CD8-positive, alpha-beta memory T cell (primary cell): ENCODE measurements around the gene RPS21. TPM values are rescaled to one million over a fixed set of nuclear protein-coding genes. Genes with fewer than 3 reads are reported as not detected.

ENCODE experiments used
- CTCF ChIA-PET: fragments of 350-600 bp; sonication (Branson Sonifier 250); formaldehyde crosslinking; loops from one replicate; lab custom pipeline; 2021; ENCODE audit warnings: antibody characterized with exemption; lab: Charles Lee
- POLR2A ChIA-PET: fragments of 350-600 bp; sonication (Branson Sonifier 250); formaldehyde crosslinking; loops from one replicate; lab custom pipeline; 2021; ENCODE audit warnings: antibody characterized with exemption; lab: Charles Lee
- DNase-seq, 5 donors: peaks; one replicate each; pipeline versions ENCODE4 v3.0.0 to v3.0.0-alpha.2; 2020 to 2022; ENCODE audit warnings: mixed read lengths in 1 of 5
- H3K27ac ChIP-seq: one replicate; pipeline ENCODE4 v1.7.0; 2013; ENCODE audit warnings: low read depth, mild to moderate bottlenecking, low read length, moderate library complexity
- H3K27me3 ChIP-seq: 2 replicates; pipeline ENCODE4 v1.7.0; 2013; ENCODE audit warnings: low read length, mild to moderate bottlenecking; ENCODE audit not compliant: insufficient read depth, poor library complexity, severe bottlenecking
- H3K36me3 ChIP-seq: 2 replicates; pipeline ENCODE4 v1.7.0; 2013; ENCODE audit warnings: mild to moderate bottlenecking, low read length, moderate library complexity; ENCODE audit not compliant: insufficient read depth
- H3K4me1 ChIP-seq: 2 replicates; pipeline ENCODE4 v1.7.0; 2013; ENCODE audit warnings: mild to moderate bottlenecking, low read length, moderate library complexity; ENCODE audit not compliant: insufficient read depth
- H3K4me3 ChIP-seq: 2 replicates; pipeline ENCODE4 v1.7.0; 2013; ENCODE audit warnings: mild to moderate bottlenecking, low read length
- H3K9me3 ChIP-seq: 2 replicates; pipeline ENCODE4 v1.7.0; 2013; ENCODE audit warnings: mild to moderate bottlenecking, low read length
- H3K27ac Mint-ChIP-seq, 8 donors: one replicate each; pipeline ENCODE4 v1.8.0; 2020 to 2021; ENCODE audit warnings: mixed read lengths in 8 of 8, mild to moderate bottlenecking in 6 of 8, inconsistent platforms in 3 of 8, moderate library complexity in 3 of 8
- H3K27me3 Mint-ChIP-seq, 2 donors: one replicate each; pipeline ENCODE4 v1.8.0; 2020 to 2021; ENCODE audit warnings: mixed read lengths in 2 of 2, mild to moderate bottlenecking in 1 of 2, moderate library complexity in 1 of 2
- H3K36me3 Mint-ChIP-seq, 3 donors: one replicate each; pipeline ENCODE4 v1.8.0; 2020 to 2021; ENCODE audit warnings: mixed read lengths in 3 of 3, inconsistent platforms in 1 of 3, mild to moderate bottlenecking in 1 of 3
- H3K4me1 Mint-ChIP-seq, 3 donors: one replicate each; pipeline ENCODE4 v1.8.0; 2020 to 2021; ENCODE audit warnings: mixed read lengths in 3 of 3, inconsistent platforms in 1 of 3, mild to moderate bottlenecking in 1 of 3
- H3K4me3 Mint-ChIP-seq, 7 donors: one replicate each; pipeline ENCODE4 v1.8.0; 2020 to 2021; ENCODE audit warnings: mixed read lengths in 7 of 7, mild to moderate bottlenecking in 6 of 7, moderate library complexity in 4 of 7, inconsistent platforms in 2 of 7
- H3K9me3 Mint-ChIP-seq, 5 donors: one replicate each; pipeline ENCODE4 v1.8.0; 2020 to 2022; ENCODE audit warnings: mixed read lengths in 5 of 5, mild to moderate bottlenecking in 3 of 5, moderate library complexity in 2 of 5, inconsistent platforms in 1 of 5
- polyA plus RNA-seq: library from polyadenylated mRNA; unstranded; fragments of 300-500 nt; fragmentation: Illumina TruSeq; gene quantifications from one replicate; pipeline ENCODE4 v1.2.3, GENCODE V29; 2021
- total RNA-seq, 2 experiments: library from RNA; stranded (reverse); gene quantifications; one replicate each; pipeline ENCODE4 v1.2.3, GENCODE V29; 2021

The RPS21 gene
- total and polyA plus RNA-seq, 3 experiments from 2014 or later: 2,034 to 2,161 (median 2,072) TPM

DNA sequence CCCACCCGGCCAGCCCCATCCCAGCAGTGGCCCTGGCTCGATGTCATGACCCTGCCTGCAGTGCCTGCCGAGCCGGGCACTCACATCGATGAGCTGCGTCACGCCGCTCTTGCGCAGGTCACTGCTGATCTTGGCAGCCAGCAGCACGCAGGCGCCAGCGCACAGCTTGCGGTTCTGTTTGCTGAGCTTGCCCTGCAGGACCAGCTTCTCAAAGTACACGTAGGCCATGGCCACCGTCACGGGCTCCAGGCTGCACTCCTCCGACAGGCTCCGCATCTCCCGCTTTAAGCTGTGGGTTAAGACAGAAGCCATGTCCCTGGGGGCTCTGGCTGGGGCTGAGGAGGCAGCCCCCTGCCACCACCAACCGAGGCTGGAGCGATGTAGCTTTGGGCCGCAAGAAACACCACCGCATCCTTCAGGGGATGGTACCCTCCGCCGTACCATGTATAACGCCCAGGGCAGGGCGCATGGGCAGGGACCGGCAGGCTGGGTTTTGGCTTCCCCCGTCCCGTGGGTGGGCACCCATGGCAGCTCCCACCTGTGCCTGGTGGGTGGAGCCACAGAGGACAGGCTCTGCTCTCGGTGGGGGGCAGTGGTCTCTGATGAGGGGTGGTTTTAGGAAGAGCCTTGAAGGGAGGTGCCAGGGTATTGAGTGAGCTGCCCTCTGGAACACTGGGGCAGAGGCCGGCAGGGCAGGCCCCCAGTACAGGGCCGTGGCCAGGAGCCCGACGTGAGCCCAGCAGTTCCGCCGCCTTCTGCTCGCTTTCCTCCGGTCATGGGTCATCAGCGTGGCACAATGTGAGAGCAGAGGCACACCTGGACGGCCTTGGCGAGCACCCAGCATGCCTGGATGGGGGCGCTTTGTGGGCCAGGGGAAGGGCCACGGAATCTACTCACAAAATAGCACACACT, 4.5 kb downstream of the RPS21 start:
- peaks cover 0 to 67% (median 4%) of the 10 kb centered on the region in 3 donors for H3K36me3 Mint-ChIP-seq
- ChIA-PET CTCF (no interaction called here), POLR2A (interaction anchor here (0.8 kb wide), 1 partner anchor 15 kb away, joined by 3 read pairs; no protein-coding TSS in a partner anchor)
- Histone ChIP-seq H3K27ac (no peak overlapping the region), H3K4me1 (peaks cover 15% of the 10 kb centered on the region), H3K27me3 (no peaks in the 10 kb centered on the region), H3K4me3 (no peak overlapping the region), H3K9me3 (no peaks in the 10 kb centered on the region), H3K36me3 (peaks cover 9% of the 10 kb centered on the region)
- no peaks in the 10 kb centered on the region for H3K27me3 Mint-ChIP-seq
- peaks cover 20 to 33% (median 23%) of the 10 kb centered on the region in 3 donors for H3K4me1 Mint-ChIP-seq
- no peaks in the 10 kb centered on the region for H3K9me3 Mint-ChIP-seq
- DNase-seq: no peak
- H3K4me3 Mint-ChIP-seq: peak overlapping the region in 1 of 7 donors; percentile 72
- H3K27ac Mint-ChIP-seq: peak overlapping the region in 1 of 8 donors; percentile 70

DNA sequence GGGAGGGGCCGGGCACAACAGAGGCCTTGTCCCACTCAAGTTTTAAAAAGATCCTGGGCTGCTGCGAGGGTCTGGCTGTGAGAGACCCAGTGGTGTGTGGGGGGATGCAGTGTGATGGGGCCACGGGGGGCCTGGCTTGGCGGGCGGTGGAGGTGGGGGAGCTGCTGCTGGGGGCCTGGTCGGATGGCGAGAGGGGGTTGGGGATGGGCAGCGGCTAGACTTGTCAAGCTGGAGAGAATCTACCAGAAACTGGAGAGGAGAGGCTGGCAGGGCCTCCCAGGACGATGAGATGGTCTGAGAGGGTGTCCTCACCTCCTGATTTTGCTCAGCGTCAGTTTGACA, 5.1 kb downstream of the RPS21 start:
- H3K4me3 Mint-ChIP-seq: peak overlapping the region in 1 of 7 donors; percentile 54
- Histone ChIP-seq H3K27me3 (no peaks in the 10 kb centered on the region), H3K27ac (no peak overlapping the region), H3K9me3 (no peaks in the 10 kb centered on the region), H3K4me1 (peaks cover 15% of the 10 kb centered on the region), H3K36me3 (peaks cover 9% of the 10 kb centered on the region), H3K4me3 (no peak overlapping the region)
- H3K4me1 Mint-ChIP-seq: peaks cover 20 to 29% (median 21%) of the 10 kb centered on the region in 3 donors
- ChIA-PET CTCF (no interaction called here), POLR2A (no interaction called here)
- H3K36me3 Mint-ChIP-seq: peaks cover 0 to 64% (median 4%) of the 10 kb centered on the region in 3 donors
- no peaks in the 10 kb centered on the region for H3K9me3 Mint-ChIP-seq
- H3K27me3 Mint-ChIP-seq: no peaks in the 10 kb centered on the region
- DNase-seq: no peak
- H3K27ac Mint-ChIP-seq: no peak overlapping the region

DNA sequence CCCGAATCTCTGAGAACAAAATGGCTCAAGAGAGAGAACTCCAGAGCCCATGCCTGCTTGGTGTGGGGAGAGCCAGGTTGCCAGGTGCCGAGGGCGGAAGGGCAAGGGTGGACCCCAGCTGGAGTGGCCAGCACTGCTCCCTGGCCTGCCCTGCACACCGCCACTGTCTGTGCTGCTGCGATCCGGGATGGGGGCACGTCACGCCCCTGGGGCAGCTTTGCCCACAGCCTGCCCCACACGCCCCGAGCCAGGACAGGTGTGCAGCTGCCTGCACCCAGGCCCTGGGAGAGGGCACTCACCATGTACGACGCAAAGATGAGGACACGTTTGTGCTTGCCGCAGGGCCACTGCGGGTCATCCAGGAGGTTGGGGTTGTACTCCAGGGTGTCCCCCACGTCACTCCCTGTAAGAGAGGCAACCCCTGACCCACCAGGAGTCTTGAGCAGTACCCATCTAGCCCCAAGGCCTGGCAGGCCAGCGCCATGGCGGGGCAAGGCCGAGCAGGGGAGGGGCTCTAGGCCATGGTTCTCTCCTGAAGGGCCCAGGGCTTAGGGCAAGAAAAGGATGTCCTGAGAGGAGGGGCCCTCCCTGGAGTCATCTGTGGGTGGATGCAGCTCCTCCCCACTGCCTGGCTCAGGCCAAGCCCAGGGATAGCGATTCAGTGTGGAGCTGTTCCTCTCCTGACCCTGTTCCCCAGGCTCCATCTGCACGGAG, 5.9 kb downstream of the RPS21 start:
- peaks cover 9% of the 10 kb centered on the region for H3K36me3 ChIP-seq
- peaks cover 15 to 23% (median 16%) of the 10 kb centered on the region in 3 donors for H3K4me1 Mint-ChIP-seq
- H3K27me3 ChIP-seq: no peaks in the 10 kb centered on the region
- CTCF ChIA-PET: interaction anchor here (1.4 kb wide), 1 partner anchor 10 kb away, joined by 5 read pairs; no protein-coding TSS in a partner anchor
- DNase-seq: no peak
- no peaks in the 10 kb centered on the region for H3K27me3 Mint-ChIP-seq
- peaks cover 11% of the 10 kb centered on the region for H3K4me1 ChIP-seq
- H3K36me3 Mint-ChIP-seq: peaks cover 0 to 60% (median 5%) of the 10 kb centered on the region in 3 donors
- H3K9me3 Mint-ChIP-seq: no peaks in the 10 kb centered on the region
- no peak overlapping the region for H3K27ac ChIP-seq
- H3K4me3 Mint-ChIP-seq: no peak overlapping the region
- POLR2A ChIA-PET: no interaction called here
- H3K4me3 ChIP-seq: no peak overlapping the region
- H3K27ac Mint-ChIP-seq: peak overlapping the region in 1 of 8 donors; percentile 42
- no peaks in the 10 kb centered on the region for H3K9me3 ChIP-seq

- DNase-seq: no peak
- Mint-ChIP-seq H3K27ac (peak overlapping the region in 1 of 8 donors; percentile 42), H3K36me3 (peaks cover 0 to 55% (median 8%) of the 10 kb centered on the region in 3 donors), H3K4me3 (no peak overlapping the region), H3K4me1 (peaks cover 10 to 18% (median 11%) of the 10 kb centered on the region in 3 donors), H3K27me3 (no peaks in the 10 kb centered on the region), H3K9me3 (no peaks in the 10 kb centered on the region)
- peaks cover 5% of the 10 kb centered on the region for H3K4me1 ChIP-seq
- peaks cover 8% of the 10 kb centered on the region for H3K36me3 ChIP-seq
- H3K4me3 ChIP-seq: no peak overlapping the region
- H3K27me3 ChIP-seq: no peaks in the 10 kb centered on the region
- POLR2A ChIA-PET: no interaction called here
- CTCF ChIA-PET: interaction anchor here (1.4 kb wide), 1 partner anchor 10 kb away, joined by 5 read pairs; no protein-coding TSS in a partner anchor
- H3K9me3 ChIP-seq: no peaks in the 10 kb centered on the region
- H3K27ac ChIP-seq: no peak overlapping the region
Observed at GRCh38 chr20:62393335-62393665, 6.4 kb downstream of the RPS21 start.

DNA sequence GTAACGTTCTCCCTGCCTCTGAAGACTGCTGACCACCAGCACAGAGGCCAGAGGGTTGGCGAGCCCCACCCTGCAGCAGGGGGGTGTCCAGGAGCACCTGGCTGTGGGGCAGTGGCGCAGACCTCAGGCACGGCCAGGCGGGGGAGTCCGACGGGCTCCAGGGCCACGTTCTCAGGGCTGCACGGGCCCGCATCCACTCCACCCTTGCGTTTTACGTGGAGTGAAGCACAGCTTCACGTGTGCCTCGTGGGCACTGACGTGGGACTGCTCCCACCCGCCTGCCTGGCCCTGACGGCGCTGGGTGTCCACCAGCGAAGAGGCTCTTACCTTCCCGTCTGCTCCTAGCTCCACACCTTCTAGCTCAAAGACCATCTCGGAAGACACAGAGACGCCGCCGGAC, 6.9 kb downstream of the RPS21 start:
- POLR2A ChIA-PET: no interaction called here
- Histone ChIP-seq H3K27ac (no peak overlapping the region), H3K9me3 (no peaks in the 10 kb centered on the region), H3K4me3 (no peak overlapping the region), H3K4me1 (peaks cover under 1% of the 10 kb centered on the region), H3K36me3 (peaks cover 3% of the 10 kb centered on the region), H3K27me3 (no peaks in the 10 kb centered on the region)
- Mint-ChIP-seq H3K4me1 (peaks cover 4 to 12% (median 5%) of the 10 kb centered on the region in 3 donors), H3K36me3 (peaks cover 0 to 50% (median 8%) of the 10 kb centered on the region in 3 donors), H3K27me3 (no peaks in the 10 kb centered on the region), H3K9me3 (no peaks in the 10 kb centered on the region), H3K27ac (no peak overlapping the region), H3K4me3 (no peak overlapping the region)
- CTCF ChIA-PET: interaction anchor here (1.4 kb wide), 1 partner anchor 11 kb away, joined by 5 read pairs; no protein-coding TSS in a partner anchor
- DNase-seq: no peak

DNA sequence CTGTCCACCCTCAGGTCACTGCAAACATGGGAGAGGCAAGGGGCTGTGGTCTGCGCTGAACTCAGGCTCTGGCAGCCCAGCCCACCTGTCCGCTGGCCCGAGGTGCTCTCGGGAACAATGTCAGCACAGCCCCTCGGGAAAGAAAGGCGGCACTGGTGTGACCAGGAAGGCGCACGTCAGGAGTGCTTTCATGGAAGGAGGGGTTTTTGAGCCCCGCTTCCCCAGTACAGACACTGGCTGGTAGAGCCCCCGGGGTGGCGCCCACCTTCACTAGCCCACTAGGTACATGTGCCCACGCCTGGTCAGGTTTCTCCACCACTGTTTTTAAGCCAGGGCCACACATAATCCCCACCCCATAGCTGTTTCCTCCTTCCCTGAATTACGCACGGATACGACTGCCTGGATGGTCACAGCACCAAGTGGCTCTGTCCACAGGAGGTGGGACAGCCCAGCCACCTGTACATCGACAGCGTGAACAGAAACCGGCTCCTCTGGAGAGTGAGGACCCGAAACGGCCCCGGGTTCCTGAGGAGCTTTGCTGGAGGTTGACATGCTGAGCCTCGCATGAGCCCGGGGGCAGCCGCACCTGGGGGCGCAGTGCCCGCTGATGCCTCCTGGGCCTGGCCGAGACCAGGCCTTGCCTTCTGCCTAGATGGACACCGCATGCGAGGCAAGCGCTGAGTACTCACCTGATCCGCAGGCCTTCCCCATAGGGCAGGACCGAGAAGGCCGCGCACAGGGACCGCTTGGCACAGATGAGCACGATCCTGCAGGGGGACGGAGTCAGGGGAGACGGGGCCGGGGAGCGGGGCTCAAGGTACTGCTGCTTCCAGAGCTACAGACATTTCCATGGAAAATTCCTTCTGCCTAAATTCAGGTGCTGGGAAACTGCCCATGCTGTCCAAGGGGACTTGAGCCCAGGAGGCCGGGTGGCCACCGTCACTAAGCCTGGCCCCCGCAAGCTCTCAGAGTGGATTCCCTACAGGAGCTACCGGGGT, 7.6 kb downstream of the RPS21 start:
- H3K27ac Mint-ChIP-seq: peak overlapping the region in 1 of 8 donors; percentile 38
- Histone ChIP-seq H3K36me3 (no peaks in the 10 kb centered on the region), H3K4me1 (no peaks in the 10 kb centered on the region), H3K4me3 (no peak overlapping the region), H3K9me3 (no peaks in the 10 kb centered on the region), H3K27me3 (no peaks in the 10 kb centered on the region), H3K27ac (no peak overlapping the region)
- no peak overlapping the region for H3K4me3 Mint-ChIP-seq
- peaks cover 0 to 5% (median 0%) of the 10 kb centered on the region in 3 donors for H3K4me1 Mint-ChIP-seq
- CTCF ChIA-PET: interaction anchor here (1.4 kb wide), 1 partner anchor 12 kb away, joined by 5 read pairs; no protein-coding TSS in a partner anchor
- no peak for DNase-seq
- no peaks in the 10 kb centered on the region for H3K27me3 Mint-ChIP-seq
- H3K36me3 Mint-ChIP-seq: peaks cover 0 to 43% (median 8%) of the 10 kb centered on the region in 3 donors
- H3K9me3 Mint-ChIP-seq: no peaks in the 10 kb centered on the region
- POLR2A ChIA-PET: no interaction called here
